Measurements from ENCODE around the gene DNAI1. TPM values are rescaled to one million over a fixed set of nuclear protein-coding genes. Genes with fewer than 3 reads are reported as not detected.

Gene DNAI1
- total and polyA plus RNA-seq, 10 of the 15 experiments (the other 5 are each of a cell fraction or from before 2014, with no cell fraction given) = not detected

- TF ChIP-seq BCLAF1 (IDR thresholded peaks at IDR 0.05) (no peak), PAX5 (IDR thresholded peaks at IDR 0.05; ENCODE audit: borderline replicate concordance, low read depth, low read length) (no peak), BCL3 (IDR thresholded peaks at IDR 0.05; ENCODE audit: borderline replicate concordance, insufficient read depth, low read depth, low read length, poor library complexity, severe bottlenecking) (no peak), TARDBP (IDR thresholded peaks at IDR 0.05; ENCODE audit: borderline replicate concordance) (no peak), ZNF592 (IDR thresholded peaks at IDR 0.05) (no peak), RB1 (IDR thresholded peaks at IDR 0.05; ENCODE audit: borderline replicate concordance) (no peak), RFX5 (IDR thresholded peaks at IDR 0.05; ENCODE audit: low read depth, low read length) (no peak)
Measured at GRCh38 chr9:34564617-34565016, 106.0 kb downstream of the DNAI1 start (continued).

Data from GM12878 (cell line).